Pancreas (tissue), 10 donors: ENCODE data around the gene MFSD6. TPM values are rescaled to one million over a fixed set of nuclear protein-coding genes. Genes with fewer than 3 reads are reported as not detected.
A peak's percentile ranks its signal among the peaks of the same experiment; 100 is the strongest.

Experiments
- ATAC-seq, 4 donors: fragments of 200-7000 bp; cut with Tn5 transposase; one replicate each; pipeline versions ENCODE4 v1.8.0 to v1.9.1; 2020; ENCODE audit warnings: mild to moderate bottlenecking in 4 of 4, moderate library complexity in 4 of 4
- DNase-seq, 6 donors: peaks; one replicate each; pipeline ENCODE4 v3.0.0-alpha.2; 2020
- FAIRE-seq: peaks from 2 replicates; lab custom pipeline; 2012; peaks lifted over from hg19 to GRCh38; lab: Jason Lieb, UNC
- H3K27ac ChIP-seq, 4 donors: fragments of 200-600 bp; sonication (generic); 1 replicate in 3 of 4; 2 replicates in 1 of 4; pipeline versions ENCODE4 v1.5.0 to v1.8.0; 2020
- H3K27me3 ChIP-seq, 4 donors: fragments of 200-600 bp; one replicate each; pipeline ENCODE4 v1.8.0; 2021
- H3K36me3 ChIP-seq, 3 donors: fragments of 200-600 bp; sonication (generic) in 1 of 3; one replicate each; pipeline versions ENCODE4 v1.5.0 to v1.8.0; 2020 to 2021
- H3K4me1 ChIP-seq, 3 donors: fragments of 200-600 bp; one replicate each; pipeline ENCODE4 v1.8.0; 2021
- H3K4me3 ChIP-seq, 4 donors: fragments of 200-600 bp; sonication (generic) in 2 of 4; one replicate each; pipeline versions ENCODE4 v1.5.0 to v1.8.0; 2020 to 2021
- H3K9me3 ChIP-seq, 4 donors: fragments of 200-600 bp; one replicate each; pipeline ENCODE4 v1.8.0; 2021
- WGBS, 2 donors: extraction: QIAGEN DNeasy Blood & Tissue Kit; methylation state at CpG; one replicate each; pipeline ENCODE4 v1.1.7; 2013; 5-methylcytosine and 5-hydroxymethylcytosine counted together
- intact Hi-C, 3 donors: fragments of 100-400 bp; cut with DNase I; formaldehyde crosslinking; loops; one replicate each; pipeline versions ENCODE4 v1.11.1 to v1.14.2; 2022
- polyA plus RNA-seq, 2 donors: library from polyadenylated mRNA; stranded (reverse); fragments of 200-250 nt; gene quantifications; one replicate each; pipeline ENCODE4 v1.2.3, GENCODE V29; 2013
- total RNA-seq, 6 donors: library from RNA; stranded (reverse); fragmentation: NEBNext Ultra II Directional in 4 of 6; extraction: Animal tissue kit (Norgen Biotek cat#: 25700) in 4 of 6; gene quantifications; one replicate each; pipeline versions ENCODE4 v1.2.1 to v1.2.4, GENCODE V29; 2021 to 2023
- TF ChIP-seq, protein P1 (sequence below), 4 donors: fragments of 200-600 bp; sonication (generic) in 3 of 4; IDR thresholded peaks; one replicate each; pipeline versions ENCODE4 v1.5.0 to v1.8.0; 2021; ENCODE audit warnings: antibody characterized with exemption in 4 of 4
- donor health status: healthy with polysubstance abuse.
- donor health status: DM: no; HTN: no; CAD: no; lungs with moderate emphysema.
- donor health status: DM: no; HTN: no; CAD: no.
- donor health status: control.
- donor health status: control.
- donor health status: Bipolar disorder and iron deficiency.
- donor health status: DM: yes; HTN: yes; CAD: no.
- donor health status: DM: no; HTN: no; CAD: no.
- donor health status: DM: no; HTN: no; CAD: no.
- donor health status: DM: yes; HTN: yes; CAD: no.

MFSD6 gene
- total and polyA plus RNA-seq, 8 donors, result 5.3 to 22.9 (median 15.4) TPM

DNA sequence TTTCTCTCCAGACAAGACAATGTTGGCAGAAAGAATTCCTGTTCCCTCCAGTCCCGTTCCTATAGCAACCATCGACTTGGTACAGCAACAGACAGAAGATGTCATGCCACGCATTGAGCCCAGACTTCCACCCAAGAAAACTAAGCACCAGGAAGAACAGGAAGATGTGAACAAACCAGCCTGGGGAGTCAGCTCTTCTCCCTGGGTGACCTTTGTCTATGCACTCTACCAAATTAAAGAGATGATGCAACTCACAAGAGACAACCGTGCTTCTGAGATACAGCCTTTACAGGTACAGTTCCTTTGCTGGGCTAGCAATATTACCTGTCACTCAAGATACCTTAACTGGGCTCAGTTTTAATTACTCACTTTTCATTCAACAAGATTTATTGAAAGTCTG lies 89.3 kb downstream of the MFSD6 start:
- no peaks in the 10 kb centered on the region for H3K27me3 ChIP-seq
- H3K9me3 ChIP-seq, result no peaks in the 10 kb centered on the region
- DNase-seq (no peak), ATAC-seq (no peak), FAIRE-seq (no peak)
- 75 to 80% methylated on average over 4 of the region's 4 CpGs for WGBS, 2 donors
- no peak overlapping the region for H3K27ac ChIP-seq
- peaks cover 0 to 4% (median 0%) of the 10 kb centered on the region in 3 donors for H3K4me1 ChIP-seq
- intact Hi-C loops, result no loop called here
- TF ChIP-seq, protein P1, sequence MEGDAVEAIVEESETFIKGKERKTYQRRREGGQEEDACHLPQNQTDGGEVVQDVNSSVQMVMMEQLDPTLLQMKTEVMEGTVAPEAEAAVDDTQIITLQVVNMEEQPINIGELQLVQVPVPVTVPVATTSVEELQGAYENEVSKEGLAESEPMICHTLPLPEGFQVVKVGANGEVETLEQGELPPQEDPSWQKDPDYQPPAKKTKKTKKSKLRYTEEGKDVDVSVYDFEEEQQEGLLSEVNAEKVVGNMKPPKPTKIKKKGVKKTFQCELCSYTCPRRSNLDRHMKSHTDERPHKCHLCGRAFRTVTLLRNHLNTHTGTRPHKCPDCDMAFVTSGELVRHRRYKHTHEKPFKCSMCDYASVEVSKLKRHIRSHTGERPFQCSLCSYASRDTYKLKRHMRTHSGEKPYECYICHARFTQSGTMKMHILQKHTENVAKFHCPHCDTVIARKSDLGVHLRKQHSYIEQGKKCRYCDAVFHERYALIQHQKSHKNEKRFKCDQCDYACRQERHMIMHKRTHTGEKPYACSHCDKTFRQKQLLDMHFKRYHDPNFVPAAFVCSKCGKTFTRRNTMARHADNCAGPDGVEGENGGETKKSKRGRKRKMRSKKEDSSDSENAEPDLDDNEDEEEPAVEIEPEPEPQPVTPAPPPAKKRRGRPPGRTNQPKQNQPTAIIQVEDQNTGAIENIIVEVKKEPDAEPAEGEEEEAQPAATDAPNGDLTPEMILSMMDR (IDR thresholded peaks at IDR 0.05), result no peak
- H3K4me3 ChIP-seq, result no peak overlapping the region
- H3K36me3 ChIP-seq, result peaks cover 0 to 21% (median 6%) of the 10 kb centered on the region in 3 donors

DNA sequence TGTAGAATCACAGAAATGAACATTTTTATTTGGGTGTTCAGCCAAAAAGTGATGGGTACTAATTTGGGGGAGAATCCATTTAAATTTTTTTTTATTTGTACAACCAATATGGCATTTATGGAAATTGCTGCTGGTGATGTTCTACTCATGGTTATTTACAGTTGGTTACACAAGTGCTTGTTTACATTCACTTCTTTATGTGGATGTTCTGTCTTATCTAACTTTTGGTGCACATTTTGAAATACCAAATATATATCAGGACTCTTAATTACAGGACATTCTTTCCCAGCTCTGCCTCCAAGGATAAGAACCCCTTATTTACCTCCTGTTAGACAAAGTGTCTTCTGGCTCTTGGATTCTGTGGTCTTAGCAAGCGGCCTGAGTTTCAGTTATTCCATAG lies 91.1 kb downstream of the MFSD6 start:
- FAIRE-seq, result no peak
- intact Hi-C loops, result no loop called here
- no peak for ATAC-seq
- no peaks in the 10 kb centered on the region for H3K9me3 ChIP-seq
- no peak for DNase-seq
- WGBS, 2 donors, result 96 to 100% methylated on average over 1 of the region's 1 CpG
- TF ChIP-seq, protein P1 (IDR thresholded peaks at IDR 0.05), result no peak
- peaks cover 0 to 4% (median 0%) of the 10 kb centered on the region in 3 donors for H3K4me1 ChIP-seq
- peaks cover 0 to 21% (median 6%) of the 10 kb centered on the region in 3 donors for H3K36me3 ChIP-seq
- H3K27ac ChIP-seq, result no peak overlapping the region
- no peaks in the 10 kb centered on the region for H3K27me3 ChIP-seq
- no peak overlapping the region for H3K4me3 ChIP-seq

DNA sequence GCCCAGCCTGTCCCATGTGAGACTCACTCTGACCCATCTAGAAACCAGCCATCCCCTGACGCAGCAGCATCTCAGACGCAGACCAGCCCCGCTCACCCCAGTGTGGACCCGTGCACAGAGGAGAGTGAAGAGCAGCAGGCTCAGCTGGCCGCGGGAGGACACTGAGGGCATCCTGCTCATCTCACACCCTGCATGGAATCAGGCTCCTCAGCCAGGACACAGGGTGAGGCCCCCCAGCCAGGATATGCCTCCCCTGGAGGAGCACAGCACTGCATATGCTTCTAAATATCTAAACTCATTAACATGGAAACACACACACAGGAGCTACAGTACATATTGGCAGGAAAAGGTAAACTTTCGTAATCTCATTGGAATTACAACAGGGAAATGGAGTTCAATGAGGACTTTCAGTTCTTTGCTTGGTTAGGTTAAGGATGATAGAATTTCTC lies 91.9 kb downstream of the MFSD6 start:
- intact Hi-C loops, result no loop called here
- Histone ChIP-seq H3K36me3 (peaks cover 0 to 21% (median 6%) of the 10 kb centered on the region in 3 donors), H3K27me3 (no peaks in the 10 kb centered on the region), H3K9me3 (no peaks in the 10 kb centered on the region), H3K4me3 (no peak overlapping the region), H3K27ac (peak overlapping the region in 2 of 4 donors; percentile 53 to 55), H3K4me1 (peaks cover 0 to 4% (median 0%) of the 10 kb centered on the region in 3 donors)
- 78 to 80% methylated on average over 7 of the region's 7 CpGs for WGBS, 2 donors
- FAIRE-seq (no peak), DNase-seq (no peak), ATAC-seq (peak in 2 of 4 donors; percentile 62 to 73)
- TF ChIP-seq, protein P1 (IDR thresholded peaks at IDR 0.05), result no peak

DNA sequence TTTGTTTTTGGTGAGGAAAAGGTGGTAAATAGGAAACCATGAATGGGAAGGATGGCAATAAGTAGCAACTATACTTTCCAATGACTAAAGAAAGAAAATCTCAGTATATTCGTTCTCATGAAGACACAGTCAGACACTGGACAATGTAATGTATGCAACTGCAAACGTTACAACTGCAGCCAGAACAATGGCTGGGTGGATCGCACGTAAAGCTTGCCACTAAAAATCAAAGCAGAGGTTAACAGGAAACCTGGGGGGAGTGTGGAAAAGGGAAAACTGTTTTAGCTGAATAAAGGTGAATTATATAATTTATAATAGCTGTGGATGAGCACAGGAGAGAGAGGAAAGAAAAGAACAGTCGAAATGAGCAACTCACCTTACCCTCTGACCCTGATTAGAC lies 93.1 kb downstream of the MFSD6 start:
- H3K27me3 ChIP-seq, result no peaks in the 10 kb centered on the region
- no peak overlapping the region for H3K4me3 ChIP-seq
- no peak overlapping the region for H3K27ac ChIP-seq
- H3K9me3 ChIP-seq, result no peaks in the 10 kb centered on the region
- ATAC-seq (no peak), FAIRE-seq (no peak), DNase-seq (no peak)
- WGBS, 2 donors, result 86 to 87% methylated on average over 5 of the region's 5 CpGs
- intact Hi-C loops, result no loop called here
- peaks cover 0 to 21% (median 6%) of the 10 kb centered on the region in 3 donors for H3K36me3 ChIP-seq
- TF ChIP-seq, protein P1 (IDR thresholded peaks at IDR 0.05), result no peak
- H3K4me1 ChIP-seq, result peaks cover 0 to 4% (median 0%) of the 10 kb centered on the region in 3 donors

DNA sequence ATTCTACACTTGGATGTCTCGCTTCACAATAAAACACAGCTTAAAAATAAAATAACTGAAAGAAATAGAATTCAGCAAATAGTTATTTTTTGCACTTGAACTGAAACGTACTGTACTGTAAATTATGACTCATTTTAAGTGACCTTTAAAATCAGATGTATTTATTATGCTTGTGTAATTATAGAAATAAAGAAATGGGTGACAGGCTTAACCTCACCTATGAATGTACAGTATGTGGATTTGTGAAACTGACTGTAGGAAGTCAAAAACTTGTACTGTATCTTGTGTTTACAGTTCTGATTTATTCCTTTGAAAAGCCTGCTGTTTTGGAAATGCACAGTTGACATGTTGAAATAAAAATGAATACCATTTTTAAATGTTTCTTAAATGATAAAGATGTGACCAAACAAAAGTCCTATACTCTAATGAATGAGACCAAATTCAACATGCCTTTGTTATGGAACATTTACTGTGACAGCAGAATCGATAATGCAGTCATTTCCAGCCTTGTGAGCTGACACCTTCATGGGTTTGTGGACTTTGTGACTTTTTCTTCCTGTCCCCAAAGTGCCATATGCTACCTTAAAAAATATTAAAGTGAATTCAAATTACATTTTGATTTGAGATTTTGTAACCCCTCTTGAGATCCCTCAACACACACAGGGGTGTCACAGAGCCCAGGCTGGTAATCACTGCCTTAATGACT lies 93.7 kb downstream of the MFSD6 start:
- ATAC-seq (no peak), FAIRE-seq (no peak)
- intact Hi-C loops, result no loop called here

More for the DNA sequence above, 93.7 kb downstream of the MFSD6 start:
- H3K4me3 ChIP-seq, result no peak overlapping the region
- 73 to 77% methylated on average over 3 of the region's 3 CpGs for WGBS, 2 donors
- H3K9me3 ChIP-seq, result no peaks in the 10 kb centered on the region
- peaks cover 0 to 21% (median 6%) of the 10 kb centered on the region in 3 donors for H3K36me3 ChIP-seq
- DNase-seq, result no peak
- H3K27me3 ChIP-seq, result no peaks in the 10 kb centered on the region
- no peak overlapping the region for H3K27ac ChIP-seq
- TF ChIP-seq, protein P1 (IDR thresholded peaks at IDR 0.05), result no peak
- H3K4me1 ChIP-seq, result peaks cover 0 to 4% (median 0%) of the 10 kb centered on the region in 3 donors
